ENCODE results near the gene CCDC28B.

DNA sequence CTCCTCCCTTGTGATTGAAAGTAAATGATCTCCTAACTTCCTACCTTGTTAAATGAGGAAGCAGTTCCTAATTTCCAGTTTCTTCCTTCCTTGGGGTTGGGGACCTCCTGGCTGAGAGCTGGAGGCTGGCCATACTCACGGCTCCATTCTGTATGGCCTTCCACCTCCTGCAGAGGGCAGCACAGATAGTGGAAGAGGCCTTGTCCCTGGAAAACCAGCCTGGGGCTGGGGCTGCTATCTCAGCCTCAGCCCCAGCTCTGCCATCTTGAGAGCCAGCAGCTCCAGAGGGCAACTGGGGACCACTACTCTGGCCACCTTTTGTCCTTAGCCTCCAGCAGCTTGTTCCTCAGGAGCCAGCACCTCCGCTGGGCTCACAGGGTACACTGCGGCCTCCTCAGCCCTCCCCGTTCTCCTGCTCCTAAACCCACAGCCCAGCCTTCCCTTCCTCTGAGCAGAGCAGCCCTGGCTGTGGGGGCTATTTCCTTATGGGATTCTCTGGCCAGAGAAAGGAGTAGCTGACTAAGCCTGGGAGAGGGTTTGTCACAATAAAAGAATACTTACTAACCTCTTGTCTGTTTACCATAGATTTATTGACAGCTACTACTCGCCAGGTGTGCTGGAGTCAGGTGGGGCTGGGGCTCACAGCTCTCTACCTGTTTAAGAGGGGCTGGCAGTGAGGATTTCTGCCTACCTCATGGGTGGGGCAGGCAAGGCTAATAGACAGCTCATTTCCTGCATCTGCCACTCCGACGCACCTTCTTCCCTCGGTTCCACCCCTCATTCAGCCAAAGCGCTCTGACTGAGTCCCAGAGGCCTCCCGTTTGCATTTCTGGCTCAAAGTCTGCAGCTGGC is 15.5 kb downstream of the CCDC28B start:
- TF ChIP-seq POLR2A (IDR thresholded peaks at IDR 0.05; ENCODE audit: low read length) (no peak), GATA1 (IDR thresholded peaks at IDR 0.05; ENCODE audit: low read depth, low read length) (no peak)
